Keratinocyte (primary cell): ENCODE results near the gene SYPL1. TPM values are rescaled to one million over a fixed set of nuclear protein-coding genes. Genes with fewer than 3 reads are reported as not detected.

Source experiments
- DNase-seq: peaks from one replicate; pipeline ENCODE4 v3.0.0-alpha.2; 2011; ENCODE audit warnings: low read depth, missing footprints, low spot score
- FAIRE-seq: peaks from 2 replicates; lab custom pipeline; 2011; peaks lifted over from hg19 to GRCh38; lab: Jason Lieb, UNC
- H2AFZ ChIP-seq: 2 replicates; pipeline ENCODE4 v1.6.0; 2012; ENCODE audit warnings: low read length, control low read depth, inconsistent platforms; ENCODE audit not compliant: control insufficient read depth
- H3K27ac ChIP-seq: 2 replicates; pipeline ENCODE4 v1.5.1; 2011; ENCODE audit warnings: low read length; ENCODE audit not compliant: control insufficient read depth, insufficient read depth
- H3K27me3 ChIP-seq: 3 replicates; pipeline ENCODE4 v1.6.0; 2011; ENCODE audit warnings: low read length; ENCODE audit not compliant: control insufficient read depth, insufficient read depth; ENCODE audit errors: extremely low read depth
- H3K36me3 ChIP-seq, 2 experiments: 2 replicates in 1 of 2; 3 replicates in 1 of 2; pipeline ENCODE4 v1.5.1; 2011; ENCODE audit warnings: low read length in 2 of 2, mild to moderate bottlenecking in 1 of 2; ENCODE audit not compliant: control insufficient read depth in 2 of 2, insufficient read depth in 2 of 2; ENCODE audit errors: extremely low read depth in 1 of 2
- H3K4me1 ChIP-seq: 3 replicates; pipeline ENCODE4 v1.5.1; 2011; ENCODE audit warnings: low read length; ENCODE audit not compliant: control insufficient read depth, insufficient read depth; ENCODE audit errors: extremely low read depth
- H3K4me2 ChIP-seq: 3 replicates; pipeline ENCODE4 v1.6.0; 2011; ENCODE audit warnings: low read depth, low read length; ENCODE audit not compliant: control insufficient read depth, insufficient read depth; ENCODE audit errors: extremely low read depth
- H3K4me3 ChIP-seq, 3 experiments: fragments of 200-600 bp in 1 of 3; sonication (generic) in 1 of 3; 2 replicates in 2 of 3; 3 replicates in 1 of 3; pipeline ENCODE4 v1.5.1; 2011 to 2016; ENCODE audit warnings: low read length in 3 of 3, mild to moderate bottlenecking in 3 of 3, control low read depth in 2 of 3, inconsistent platforms in 1 of 3, low read depth in 1 of 3, mixed read lengths in 1 of 3, mixed run types in 1 of 3, moderate library complexity in 1 of 3; ENCODE audit not compliant: control insufficient read depth in 2 of 3, insufficient read depth in 2 of 3; ENCODE audit errors: extremely low read depth in 1 of 3
- H3K79me2 ChIP-seq: 2 replicates; pipeline ENCODE4 v1.6.0; 2012; ENCODE audit warnings: low read length; ENCODE audit not compliant: control insufficient read depth, insufficient read depth
- H3K9ac ChIP-seq: 3 replicates; pipeline ENCODE4 v1.6.0; 2011; ENCODE audit warnings: low read length; ENCODE audit not compliant: control insufficient read depth, insufficient read depth; ENCODE audit errors: extremely low read depth
- H3K9me1 ChIP-seq: 3 replicates; pipeline ENCODE4 v1.6.0; 2011; ENCODE audit warnings: low read length; ENCODE audit not compliant: control insufficient read depth, insufficient read depth; ENCODE audit errors: extremely low read depth
- H3K9me3 ChIP-seq: 2 replicates; pipeline ENCODE4 v1.5.1; 2012; ENCODE audit warnings: low read depth, low read length; ENCODE audit not compliant: control insufficient read depth
- H4K20me1 ChIP-seq: 3 replicates; pipeline ENCODE4 v1.6.0; 2011; ENCODE audit warnings: low read length; ENCODE audit not compliant: control insufficient read depth, insufficient read depth; ENCODE audit errors: extremely low read depth
- CTCF ChIP-seq, 3 experiments: IDR thresholded peaks in 1 of 3; conservative IDR thresholded peaks in 1 of 3; optimal IDR thresholded peaks in 1 of 3; 2 replicates in 2 of 3; 3 replicates in 1 of 3; pipeline versions ENCODE3 to v1.5.1; 2011; ENCODE audit warnings: low read length in 3 of 3, mild to moderate bottlenecking in 3 of 3, moderate library complexity in 2 of 3, control low read depth in 1 of 3, inconsistent platforms in 1 of 3; ENCODE audit not compliant: insufficient read depth in 2 of 3; ENCODE audit errors: extremely low read depth in 1 of 3
- EZH2 ChIP-seq: IDR thresholded peaks from one replicate; pipeline ENCODE4 v1.6.1; 2012; ENCODE audit warnings: inconsistent platforms, mild to moderate bottlenecking, low read length, moderate library complexity
- dilution Hi-C: fragments of 300-500 bp; cut with MboI; formaldehyde crosslinking; loops from one replicate; pipeline ENCODE4 v1.7.0; 2020; ENCODE audit warnings: low sequenced_read_pairs; ENCODE audit not compliant: extremely low pct_ligation_motif_present
- polyA plus RNA-seq, 5 experiments: library from polyadenylated mRNA; depleted of rRNA in 3 of 5; stranded (reverse) in 3 of 5; stranded (forward) in 1 of 5; unstranded in 1 of 5; fragments of >200 nt; gene quantifications; 1 replicate in 1 of 5; 2 replicates in 3 of 5; 3 replicates in 1 of 5; pipeline versions ENCODE4 v1.2.1 to v1.2.3, GENCODE V29; 2011 to 2012; ENCODE audit warnings: missing spikeins in 2 of 5, low read depth in 1 of 5, low replicate concordance in 1 of 5

Gene SYPL1
- polyA plus RNA-seq, 1 donor (not counting 4 experiments of a cell fraction or from before 2014, with no cell fraction given), result 254 TPM

GRCh38 chr7:106092204-106092603, 19.9 kb downstream of the SYPL1 start:
- H2AFZ ChIP-seq, result no peak overlapping the region
- TF ChIP-seq CTCF (optimal IDR thresholded peaks at IDR 0.05 in 1 of 3, IDR thresholded peaks at IDR 0.05 in 1 of 3, conservative IDR thresholded peaks at IDR 0.05 in 1 of 3; ENCODE audit: extremely low read depth in 1 of 3, insufficient read depth in 2 of 3, low read length in 3 of 3), result no peak
- no peak for TF ChIP-seq EZH2
- H3K9me3 ChIP-seq, result no peaks in the 10 kb centered on the region
- peaks cover 7% of the 10 kb centered on the region for H3K79me2 ChIP-seq
- FAIRE-seq (no peak), DNase-seq (no peak)
- no peak overlapping the region for H3K27ac ChIP-seq
- H3K4me1 ChIP-seq, result no peaks in the 10 kb centered on the region
- dilution Hi-C loops, result no loop called here
- no peak overlapping the region for H3K4me2 ChIP-seq
- no peak overlapping the region for H3K4me3 ChIP-seq
- H3K9ac ChIP-seq, result no peak overlapping the region
- H3K9me1 ChIP-seq, result no peaks in the 10 kb centered on the region
- H3K36me3 ChIP-seq, result peaks cover 5 to 19% of the 10 kb centered on the region in 2 experiments
- H4K20me1 ChIP-seq, result no peaks in the 10 kb centered on the region
- H3K27me3 ChIP-seq, result no peaks in the 10 kb centered on the region

- TF ChIP-seq EZH2 (no peak), CTCF (optimal IDR thresholded peaks at IDR 0.05 in 1 of 3, IDR thresholded peaks at IDR 0.05 in 1 of 3, conservative IDR thresholded peaks at IDR 0.05 in 1 of 3; ENCODE audit: extremely low read depth in 1 of 3, insufficient read depth in 2 of 3, low read length in 3 of 3) (no peak)
- no peak overlapping the region for H2AFZ ChIP-seq
- H4K20me1 ChIP-seq, result no peaks in the 10 kb centered on the region
- FAIRE-seq (no peak), DNase-seq (no peak)
- H3K9ac ChIP-seq, result no peak overlapping the region
- peaks cover 4 to 16% of the 10 kb centered on the region in 2 experiments for H3K36me3 ChIP-seq
- no peaks in the 10 kb centered on the region for H3K9me1 ChIP-seq
- H3K9me3 ChIP-seq, result no peaks in the 10 kb centered on the region
- no peak overlapping the region for H3K4me2 ChIP-seq
- H3K4me3 ChIP-seq, result no peak overlapping the region
- no peaks in the 10 kb centered on the region for H3K27me3 ChIP-seq
- H3K27ac ChIP-seq, result no peak overlapping the region
- no peaks in the 10 kb centered on the region for H3K79me2 ChIP-seq
- no peaks in the 10 kb centered on the region for H3K4me1 ChIP-seq
- dilution Hi-C loops, result no loop called here
Observed at GRCh38 chr7:106089647-106090046, 22.5 kb downstream of the SYPL1 start.
